Fibroblast of lung (primary cell): Measurements from ENCODE around the gene TBL2. TPM values are rescaled to one million over a fixed set of nuclear protein-coding genes. Genes with fewer than 3 reads are reported as not detected.
"Not testable (repeated sequence)": the region's sequence is repeated elsewhere in the genome, so short reads cannot be mapped to it uniquely, and the experiment has no call there.

Experiments used
- DNase-seq, 2 donors: peaks; one replicate each; pipeline versions ENCODE4 v3.0.0 to v3.0.0-alpha.2; 2010; ENCODE audit warnings: low read depth in 2 of 2
- H2AFZ ChIP-seq: 2 replicates; pipeline ENCODE4 v1.5.1; 2012; ENCODE audit warnings: low read length, control low read depth, inconsistent platforms
- H3K27ac ChIP-seq: 2 replicates; pipeline ENCODE4 v1.5.1; 2011; ENCODE audit warnings: low read length, control low read depth; ENCODE audit not compliant: insufficient read depth
- H3K27me3 ChIP-seq: 2 replicates; pipeline ENCODE4 v1.5.1; 2011; ENCODE audit warnings: mild to moderate bottlenecking, low read length; ENCODE audit not compliant: control insufficient read depth, insufficient read depth
- H3K36me3 ChIP-seq: 2 replicates; pipeline ENCODE4 v1.5.1; 2011; ENCODE audit warnings: low read length; ENCODE audit not compliant: control insufficient read depth, insufficient read depth
- H3K4me1 ChIP-seq: 2 replicates; pipeline ENCODE4 v1.5.1; 2011; ENCODE audit warnings: low read length; ENCODE audit not compliant: control insufficient read depth, insufficient read depth; ENCODE audit errors: extremely low read depth
- H3K4me2 ChIP-seq: 2 replicates; pipeline ENCODE4 v1.5.1; 2011; ENCODE audit warnings: low read length, control low read depth; ENCODE audit not compliant: insufficient read depth; ENCODE audit errors: extremely low read depth
- H3K4me3 ChIP-seq, 4 experiments: fragments of 200-600 bp in 1 of 4; sonication (generic) in 1 of 4; replicated peaks in 1 of 4; 2 replicates each; pipeline ENCODE4 v1.5.1; 2011 to 2016; ENCODE audit warnings: low read length in 4 of 4, low read depth in 3 of 4, mild to moderate bottlenecking in 3 of 4, control low read depth in 2 of 4, inconsistent platforms in 1 of 4, mixed read lengths in 1 of 4; ENCODE audit not compliant: insufficient read depth in 1 of 4; ENCODE audit errors: control extremely low read depth in 1 of 4
- H3K79me2 ChIP-seq: 2 replicates; pipeline ENCODE4 v1.5.1; 2012; ENCODE audit warnings: mild to moderate bottlenecking, low read length, inconsistent platforms; ENCODE audit not compliant: control insufficient read depth, insufficient read depth
- H3K9ac ChIP-seq: 2 replicates; pipeline ENCODE4 v1.5.1; 2011; ENCODE audit warnings: mild to moderate bottlenecking, low read length, control low read depth; ENCODE audit not compliant: insufficient read depth
- H3K9me3 ChIP-seq: 2 replicates; pipeline ENCODE4 v1.5.1; 2012; ENCODE audit warnings: low read depth, low read length; ENCODE audit not compliant: control insufficient read depth, insufficient read depth
- H4K20me1 ChIP-seq: 2 replicates; pipeline ENCODE4 v1.5.1; 2011; ENCODE audit warnings: low read length; ENCODE audit not compliant: control insufficient read depth, insufficient read depth; ENCODE audit errors: extremely low read depth
- CTCF ChIP-seq, 2 donors: IDR thresholded peaks in 1 of 2; conservative IDR thresholded peaks in 1 of 2; 1 replicate in 1 of 2; 2 replicates in 1 of 2; pipeline ENCODE4 v1.5.1; 2011 to 2012; ENCODE audit warnings: low read length in 2 of 2, control low read depth in 1 of 2, inconsistent platforms in 1 of 2, low read depth in 1 of 2, mild to moderate bottlenecking in 1 of 2
- EZH2 ChIP-seq: IDR thresholded peaks from 2 replicates; pipeline ENCODE4 v1.5.1; 2012; ENCODE audit warnings: low read length, control low read depth, mild to moderate bottlenecking; ENCODE audit errors: missing control alignments
- polyA plus RNA-seq, 2 donors: library from polyadenylated mRNA; depleted of rRNA in 1 of 2; stranded (reverse) in 1 of 2; unstranded in 1 of 2; fragments of >200 nt; gene quantifications; 2 replicates each; pipeline ENCODE4 v1.2.1, GENCODE V29; 2011 to 2012; ENCODE audit warnings: missing spikeins in 1 of 2
- total RNA-seq: library from RNA; depleted of rRNA; stranded (reverse); fragments of >200 nt; gene quantifications from 2 replicates; pipeline ENCODE4 v1.2.1, GENCODE V29; 2014

The TBL2 gene
- total and polyA plus RNA-seq, 2 donors (not counting 1 experiment from before 2014, with no cell fraction given), result 40.1 to 58.6 TPM

DNA sequence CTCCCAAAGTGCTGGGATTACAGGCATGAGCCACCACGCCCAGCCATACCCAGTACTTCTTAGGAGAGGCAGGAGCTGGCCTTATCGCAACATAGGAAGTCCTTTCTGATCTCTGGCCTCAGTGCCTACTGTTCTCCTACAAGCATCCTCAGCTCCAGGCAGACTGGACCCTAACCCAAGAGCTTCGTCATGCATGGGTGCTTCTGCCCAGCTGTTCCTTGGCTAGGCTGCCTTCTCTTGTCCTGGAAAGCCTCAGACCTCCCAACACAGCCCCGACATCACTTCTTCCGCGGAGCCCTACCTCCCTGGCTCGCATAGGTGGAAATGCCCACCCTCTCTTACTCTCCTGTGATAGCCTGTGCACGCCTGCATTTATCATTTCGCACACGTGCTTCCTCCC, 36.7 kb downstream of the TBL2 start:
- Histone ChIP-seq H3K4me2 (no peak overlapping the region), H2AFZ (no peak overlapping the region), H3K36me3 (peaks cover 18% of the 10 kb centered on the region), H3K79me2 (peaks cover 23% of the 10 kb centered on the region), H3K27ac (no peak overlapping the region), H4K20me1 (no peaks in the 10 kb centered on the region), H3K4me3 (no peak overlapping the region), H3K9me3 (no peaks in the 10 kb centered on the region), H3K27me3 (no peaks in the 10 kb centered on the region), H3K4me1 (no peaks in the 10 kb centered on the region), H3K9ac (no peak overlapping the region)
- no peak for DNase-seq
- TF ChIP-seq CTCF (conservative IDR thresholded peaks at IDR 0.05 in 1 of 2, IDR thresholded peaks at IDR 0.05 in 1 of 2; ENCODE audit: low read depth in 1 of 2, low read length in 2 of 2) (no peak), EZH2 (no peak)

DNA sequence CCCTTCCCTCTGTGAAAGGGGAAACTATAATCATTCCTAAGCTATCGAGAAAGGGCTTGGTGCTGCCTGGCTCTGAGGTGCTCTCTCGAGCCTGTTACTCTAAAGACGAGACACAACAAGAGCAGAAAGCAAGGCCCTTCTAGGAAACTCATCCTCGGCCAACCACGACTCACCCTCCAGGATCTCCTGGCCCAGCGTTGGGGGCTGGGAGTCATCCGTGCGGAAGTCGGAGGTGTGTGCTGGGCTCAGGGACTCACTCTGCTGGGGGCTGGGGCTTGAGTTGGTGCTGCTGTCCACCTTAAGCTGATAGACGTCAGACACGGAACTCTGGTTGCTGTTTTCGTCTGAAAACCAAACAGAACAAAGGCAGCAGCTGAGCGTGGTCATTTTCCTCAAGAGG, 38.7 kb downstream of the TBL2 start:
- no peak overlapping the region for H3K9ac ChIP-seq
- H3K36me3 ChIP-seq, result peaks cover 22% of the 10 kb centered on the region
- H3K27ac ChIP-seq, result no peak overlapping the region
- H4K20me1 ChIP-seq, result no peaks in the 10 kb centered on the region
- no peak overlapping the region for H2AFZ ChIP-seq
- no peaks in the 10 kb centered on the region for H3K27me3 ChIP-seq
- TF ChIP-seq CTCF (conservative IDR thresholded peaks at IDR 0.05 in 1 of 2, IDR thresholded peaks at IDR 0.05 in 1 of 2; ENCODE audit: low read depth in 1 of 2, low read length in 2 of 2), result no peak
- TF ChIP-seq EZH2, result no peak
- no peak overlapping the region for H3K4me2 ChIP-seq
- H3K9me3 ChIP-seq, result no peaks in the 10 kb centered on the region
- H3K4me1 ChIP-seq, result no peaks in the 10 kb centered on the region
- H3K4me3 ChIP-seq, result no peak overlapping the region
- peaks cover 14% of the 10 kb centered on the region for H3K79me2 ChIP-seq
- no peak for DNase-seq

- not testable (repeated sequence) for H3K4me2 ChIP-seq, H4K20me1 ChIP-seq, H3K79me2 ChIP-seq, H3K4me1 ChIP-seq, H3K27ac ChIP-seq, DNase-seq, H3K9me3 ChIP-seq, H3K27me3 ChIP-seq, H2AFZ ChIP-seq, H3K9ac ChIP-seq, H3K4me3 ChIP-seq
- H3K36me3 ChIP-seq, result peaks cover 22% of the 10 kb centered on the region
Observed at GRCh38 chr7:73538510-73538909, 39.9 kb downstream of the TBL2 start.
